Measurements from ENCODE around the gene ISG15.

DNA sequence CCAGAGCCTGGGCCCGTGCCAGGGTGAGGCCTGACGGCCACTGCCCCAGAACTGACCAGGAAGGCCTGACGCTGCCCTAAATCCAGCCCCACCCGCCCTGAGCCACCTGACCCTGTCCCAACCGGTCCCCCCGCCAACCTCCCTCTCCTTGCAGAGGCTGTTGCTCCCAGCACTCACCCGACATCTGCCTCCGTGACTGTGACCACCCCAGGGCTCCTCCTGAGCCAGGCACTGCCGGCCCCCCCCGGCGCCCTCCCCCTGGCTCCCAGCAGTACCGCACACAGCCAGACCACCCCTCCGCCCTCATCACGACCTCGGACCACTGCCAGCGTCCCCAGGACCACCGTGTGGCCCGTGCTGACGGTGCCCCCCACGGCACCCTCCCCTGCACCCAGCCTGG, 32.9 kb downstream of the ISG15 start:
- TF ChIP-seq, protein P1, sequence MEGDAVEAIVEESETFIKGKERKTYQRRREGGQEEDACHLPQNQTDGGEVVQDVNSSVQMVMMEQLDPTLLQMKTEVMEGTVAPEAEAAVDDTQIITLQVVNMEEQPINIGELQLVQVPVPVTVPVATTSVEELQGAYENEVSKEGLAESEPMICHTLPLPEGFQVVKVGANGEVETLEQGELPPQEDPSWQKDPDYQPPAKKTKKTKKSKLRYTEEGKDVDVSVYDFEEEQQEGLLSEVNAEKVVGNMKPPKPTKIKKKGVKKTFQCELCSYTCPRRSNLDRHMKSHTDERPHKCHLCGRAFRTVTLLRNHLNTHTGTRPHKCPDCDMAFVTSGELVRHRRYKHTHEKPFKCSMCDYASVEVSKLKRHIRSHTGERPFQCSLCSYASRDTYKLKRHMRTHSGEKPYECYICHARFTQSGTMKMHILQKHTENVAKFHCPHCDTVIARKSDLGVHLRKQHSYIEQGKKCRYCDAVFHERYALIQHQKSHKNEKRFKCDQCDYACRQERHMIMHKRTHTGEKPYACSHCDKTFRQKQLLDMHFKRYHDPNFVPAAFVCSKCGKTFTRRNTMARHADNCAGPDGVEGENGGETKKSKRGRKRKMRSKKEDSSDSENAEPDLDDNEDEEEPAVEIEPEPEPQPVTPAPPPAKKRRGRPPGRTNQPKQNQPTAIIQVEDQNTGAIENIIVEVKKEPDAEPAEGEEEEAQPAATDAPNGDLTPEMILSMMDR (conservative IDR thresholded peaks at IDR 0.05; ENCODE audit: low read length) = no peak
- TF ChIP-seq EZH2phosphoT487 (IDR thresholded peaks at IDR 0.05; ENCODE audit: borderline replicate concordance) = no peak

Data from Loucy (cell line).